Prostate gland (tissue), 2 donors: Measurements from ENCODE around the gene PPP1R14C.

Experiments used
- CTCF ChIP-seq, 4 experiments: fragments of 200-600 bp in 2 of 4; fragments of 450-650 bp in 2 of 4; sonication (generic) in 2 of 4; IDR thresholded peaks; 1 replicate in 3 of 4; 2 replicates in 1 of 4; pipeline ENCODE4 v1.5.1; 2016 to 2019; ENCODE audit warnings: antibody characterized with exemption in 4 of 4, mild to moderate bottlenecking in 2 of 4, moderate library complexity in 2 of 4
- POLR2A ChIP-seq: fragments of 450-650 bp; IDR thresholded peaks from one replicate; pipeline ENCODE4 v1.6.1; 2016; ENCODE audit warnings: antibody characterized with exemption, mild to moderate bottlenecking
- POLR2AphosphoS5 ChIP-seq: sonication (generic); formaldehyde crosslinking; IDR thresholded peaks from one replicate; pipeline ENCODE4 v1.6.1; 2017; ENCODE audit warnings: antibody characterized with exemption

GRCh38 chr6:150237626-150238025 lies 94.8 kb downstream of the PPP1R14C start:
- TF ChIP-seq POLR2A (no peak), CTCF (IDR thresholded peaks at IDR 0.05) (no peak), POLR2AphosphoS5 (no peak)
